ENCODE measurements around the gene SH3RF3.

- TF ChIP-seq, protein P1, sequence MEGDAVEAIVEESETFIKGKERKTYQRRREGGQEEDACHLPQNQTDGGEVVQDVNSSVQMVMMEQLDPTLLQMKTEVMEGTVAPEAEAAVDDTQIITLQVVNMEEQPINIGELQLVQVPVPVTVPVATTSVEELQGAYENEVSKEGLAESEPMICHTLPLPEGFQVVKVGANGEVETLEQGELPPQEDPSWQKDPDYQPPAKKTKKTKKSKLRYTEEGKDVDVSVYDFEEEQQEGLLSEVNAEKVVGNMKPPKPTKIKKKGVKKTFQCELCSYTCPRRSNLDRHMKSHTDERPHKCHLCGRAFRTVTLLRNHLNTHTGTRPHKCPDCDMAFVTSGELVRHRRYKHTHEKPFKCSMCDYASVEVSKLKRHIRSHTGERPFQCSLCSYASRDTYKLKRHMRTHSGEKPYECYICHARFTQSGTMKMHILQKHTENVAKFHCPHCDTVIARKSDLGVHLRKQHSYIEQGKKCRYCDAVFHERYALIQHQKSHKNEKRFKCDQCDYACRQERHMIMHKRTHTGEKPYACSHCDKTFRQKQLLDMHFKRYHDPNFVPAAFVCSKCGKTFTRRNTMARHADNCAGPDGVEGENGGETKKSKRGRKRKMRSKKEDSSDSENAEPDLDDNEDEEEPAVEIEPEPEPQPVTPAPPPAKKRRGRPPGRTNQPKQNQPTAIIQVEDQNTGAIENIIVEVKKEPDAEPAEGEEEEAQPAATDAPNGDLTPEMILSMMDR (optimal IDR thresholded peaks at IDR 0.05 in 1 of 3, IDR thresholded peaks at IDR 0.05 in 1 of 3, conservative IDR thresholded peaks at IDR 0.05 in 1 of 3; ENCODE audit: extremely low read depth in 1 of 3, insufficient read depth in 2 of 3, low read length in 3 of 3), result no peak
- TF ChIP-seq EZH2 (IDR thresholded peaks at IDR 0.05; ENCODE audit: low read length), result no peak
These were observed 20.3 kb upstream of the SH3RF3 start for GRCh38 chr2:109108740-109109139.

Measured in keratinocyte (primary cell).